ENCODE measurements around the gene SYNDIG1L.

DNA sequence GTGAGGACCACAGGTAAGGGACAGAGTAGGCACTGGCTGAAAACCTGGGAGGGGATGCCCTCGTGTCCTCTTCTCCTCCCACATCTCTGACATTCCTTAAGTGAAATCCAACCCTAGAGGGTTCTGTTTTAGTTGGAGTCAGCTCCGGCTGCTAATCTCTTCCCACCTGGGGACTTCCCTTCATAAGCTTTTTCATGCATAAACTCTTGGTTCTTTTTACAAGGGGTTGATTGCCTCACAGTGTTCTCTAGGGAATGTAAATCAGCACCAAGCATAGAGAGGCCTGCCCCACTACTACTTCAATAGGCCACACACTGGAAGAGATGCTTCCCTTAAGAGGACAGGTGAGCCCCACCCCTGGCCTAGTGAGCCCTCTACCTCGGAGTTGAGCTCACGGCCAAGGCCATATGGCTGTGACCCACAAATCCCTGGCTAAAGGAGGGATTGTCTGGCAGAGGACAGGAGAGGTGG lies 3.2 kb upstream of the SYNDIG1L start:
- TF ChIP-seq ZNF558 (CRISPR knock-in tag; IDR thresholded peaks at IDR 0.05; ENCODE audit: borderline replicate concordance), result no peak
- TF ChIP-seq, protein P1, sequence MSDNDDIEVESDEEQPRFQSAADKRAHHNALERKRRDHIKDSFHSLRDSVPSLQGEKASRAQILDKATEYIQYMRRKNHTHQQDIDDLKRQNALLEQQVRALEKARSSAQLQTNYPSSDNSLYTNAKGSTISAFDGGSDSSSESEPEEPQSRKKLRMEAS (IDR thresholded peaks at IDR 0.05), result no peak
- TF ChIP-seq ZNF790 (CRISPR knock-in tag; IDR thresholded peaks at IDR 0.05; ENCODE audit: borderline replicate concordance), result no peak
- TF ChIP-seq, protein P2, sequence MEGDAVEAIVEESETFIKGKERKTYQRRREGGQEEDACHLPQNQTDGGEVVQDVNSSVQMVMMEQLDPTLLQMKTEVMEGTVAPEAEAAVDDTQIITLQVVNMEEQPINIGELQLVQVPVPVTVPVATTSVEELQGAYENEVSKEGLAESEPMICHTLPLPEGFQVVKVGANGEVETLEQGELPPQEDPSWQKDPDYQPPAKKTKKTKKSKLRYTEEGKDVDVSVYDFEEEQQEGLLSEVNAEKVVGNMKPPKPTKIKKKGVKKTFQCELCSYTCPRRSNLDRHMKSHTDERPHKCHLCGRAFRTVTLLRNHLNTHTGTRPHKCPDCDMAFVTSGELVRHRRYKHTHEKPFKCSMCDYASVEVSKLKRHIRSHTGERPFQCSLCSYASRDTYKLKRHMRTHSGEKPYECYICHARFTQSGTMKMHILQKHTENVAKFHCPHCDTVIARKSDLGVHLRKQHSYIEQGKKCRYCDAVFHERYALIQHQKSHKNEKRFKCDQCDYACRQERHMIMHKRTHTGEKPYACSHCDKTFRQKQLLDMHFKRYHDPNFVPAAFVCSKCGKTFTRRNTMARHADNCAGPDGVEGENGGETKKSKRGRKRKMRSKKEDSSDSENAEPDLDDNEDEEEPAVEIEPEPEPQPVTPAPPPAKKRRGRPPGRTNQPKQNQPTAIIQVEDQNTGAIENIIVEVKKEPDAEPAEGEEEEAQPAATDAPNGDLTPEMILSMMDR (CRISPR knock-in tag; IDR thresholded peaks at IDR 0.05), result no peak
- no peak for TF ChIP-seq POLR2A (IDR thresholded peaks at IDR 0.05; ENCODE audit: insufficient read depth in 1 of 2, low read depth in 2 of 2, low read length in 2 of 2)
- TF ChIP-seq SP4 (CRISPR knock-in tag; IDR thresholded peaks at IDR 0.05), result no peak
- no peak for TF ChIP-seq KMT2B (CRISPR knock-in tag; IDR thresholded peaks at IDR 0.05)
